ENCODE data around the gene GPR155. TPM values are rescaled to one million over a fixed set of nuclear protein-coding genes. Genes with fewer than 3 reads are reported as not detected.
"Not testable (repeated sequence)": the region's sequence is repeated elsewhere in the genome, so short reads cannot be mapped to it uniquely, and the experiment has no call there.

GPR155 gene
- total RNA-seq, 1 donor from 2014 or later = 11.0 TPM

DNA sequence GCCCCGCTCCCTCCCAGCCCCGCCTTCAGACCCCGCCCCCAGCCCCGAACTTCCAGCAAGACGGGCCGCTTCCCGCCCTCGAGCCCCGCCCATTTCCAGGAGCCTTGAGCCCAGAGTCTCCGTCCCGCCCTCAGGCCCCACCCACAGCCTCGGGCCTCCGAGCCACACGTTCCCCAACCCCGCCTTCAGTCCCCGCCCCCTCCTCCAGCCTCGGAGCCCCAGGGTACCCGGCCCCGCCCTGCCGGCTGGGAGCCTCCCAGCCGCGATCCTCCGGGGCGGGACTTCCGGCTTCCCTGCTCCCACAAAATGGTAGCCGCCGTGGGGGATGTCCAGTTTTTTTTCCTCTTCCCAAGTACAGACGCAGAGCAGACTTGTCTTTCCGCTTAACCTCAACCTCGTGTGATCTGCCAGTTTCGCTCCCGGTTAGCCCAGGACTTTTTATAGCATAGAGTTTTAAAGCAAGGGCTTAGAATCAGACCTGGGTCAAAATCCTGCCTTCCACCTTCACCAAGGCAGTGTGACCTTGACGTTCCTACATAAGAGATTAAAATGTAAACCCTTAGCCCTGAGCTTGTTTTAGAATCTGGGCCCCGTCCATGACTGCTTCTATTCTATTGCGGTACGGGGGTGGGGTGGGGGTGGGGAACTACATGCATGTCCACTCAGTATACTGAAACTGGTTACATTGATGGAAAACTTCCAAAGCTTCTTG is 435 bp upstream of the GPR155 start:
- Histone ChIP-seq H2AFZ (ENCODE audit: low read depth, low read length) (peak overlapping the region; percentile 99), H3K79me2 (ENCODE audit: insufficient read depth, low read length) (no peaks in the 10 kb centered on the region), H3K9me3 (ENCODE audit: insufficient read depth, low read depth, low read length) (no peaks in the 10 kb centered on the region), H3K4me1 (ENCODE audit: insufficient read depth, low read length) (peaks cover 3% of the 10 kb centered on the region), H3K9ac (ENCODE audit: low read length) (peak overlapping the region; percentile 77), H4K20me1 (ENCODE audit: insufficient read depth, low read length) (no peaks in the 10 kb centered on the region), H3K4me2 (ENCODE audit: low read length) (peak overlapping the region; percentile 99), H3K36me3 (ENCODE audit: insufficient read depth, low read length) (no peaks in the 10 kb centered on the region), H3K27me3 (ENCODE audit: insufficient read depth, low read length) (no peaks in the 10 kb centered on the region), H3K27ac (ENCODE audit: low read depth, low read length) (peak overlapping the region; percentile 85), H3K4me3 (ENCODE audit: insufficient read depth, low read depth, low read length) (peak overlapping the region; percentile 91)
- H3K36me3 Mint-ChIP-seq (ENCODE audit: low read depth, unreplicated experiment) = no peaks in the 10 kb centered on the region
- DNase-seq (ENCODE audit: low read depth) (peak; percentile 91), FAIRE-seq (no peak)
- peak overlapping the region; percentile 87 for H3K27ac Mint-ChIP-seq (ENCODE audit: unreplicated experiment)
- H3K4me1 Mint-ChIP-seq (ENCODE audit: low read depth, unreplicated experiment) = peaks cover 10% of the 10 kb centered on the region
- no peak for TF ChIP-seq EZH2 (IDR thresholded peaks at IDR 0.05; ENCODE audit: insufficient read depth, low read length)
- TF ChIP-seq, protein P1, sequence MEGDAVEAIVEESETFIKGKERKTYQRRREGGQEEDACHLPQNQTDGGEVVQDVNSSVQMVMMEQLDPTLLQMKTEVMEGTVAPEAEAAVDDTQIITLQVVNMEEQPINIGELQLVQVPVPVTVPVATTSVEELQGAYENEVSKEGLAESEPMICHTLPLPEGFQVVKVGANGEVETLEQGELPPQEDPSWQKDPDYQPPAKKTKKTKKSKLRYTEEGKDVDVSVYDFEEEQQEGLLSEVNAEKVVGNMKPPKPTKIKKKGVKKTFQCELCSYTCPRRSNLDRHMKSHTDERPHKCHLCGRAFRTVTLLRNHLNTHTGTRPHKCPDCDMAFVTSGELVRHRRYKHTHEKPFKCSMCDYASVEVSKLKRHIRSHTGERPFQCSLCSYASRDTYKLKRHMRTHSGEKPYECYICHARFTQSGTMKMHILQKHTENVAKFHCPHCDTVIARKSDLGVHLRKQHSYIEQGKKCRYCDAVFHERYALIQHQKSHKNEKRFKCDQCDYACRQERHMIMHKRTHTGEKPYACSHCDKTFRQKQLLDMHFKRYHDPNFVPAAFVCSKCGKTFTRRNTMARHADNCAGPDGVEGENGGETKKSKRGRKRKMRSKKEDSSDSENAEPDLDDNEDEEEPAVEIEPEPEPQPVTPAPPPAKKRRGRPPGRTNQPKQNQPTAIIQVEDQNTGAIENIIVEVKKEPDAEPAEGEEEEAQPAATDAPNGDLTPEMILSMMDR (IDR thresholded peaks at IDR 0.05; ENCODE audit: insufficient read depth, low read depth, low read length) = no peak
- H3K27me3 Mint-ChIP-seq (ENCODE audit: low read depth, unreplicated experiment) = no peaks in the 10 kb centered on the region
- peak overlapping the region; percentile 87 for H3K4me3 Mint-ChIP-seq (ENCODE audit: unreplicated experiment)
- no peaks in the 10 kb centered on the region for H3K9me3 Mint-ChIP-seq (ENCODE audit: unreplicated experiment)

DNA sequence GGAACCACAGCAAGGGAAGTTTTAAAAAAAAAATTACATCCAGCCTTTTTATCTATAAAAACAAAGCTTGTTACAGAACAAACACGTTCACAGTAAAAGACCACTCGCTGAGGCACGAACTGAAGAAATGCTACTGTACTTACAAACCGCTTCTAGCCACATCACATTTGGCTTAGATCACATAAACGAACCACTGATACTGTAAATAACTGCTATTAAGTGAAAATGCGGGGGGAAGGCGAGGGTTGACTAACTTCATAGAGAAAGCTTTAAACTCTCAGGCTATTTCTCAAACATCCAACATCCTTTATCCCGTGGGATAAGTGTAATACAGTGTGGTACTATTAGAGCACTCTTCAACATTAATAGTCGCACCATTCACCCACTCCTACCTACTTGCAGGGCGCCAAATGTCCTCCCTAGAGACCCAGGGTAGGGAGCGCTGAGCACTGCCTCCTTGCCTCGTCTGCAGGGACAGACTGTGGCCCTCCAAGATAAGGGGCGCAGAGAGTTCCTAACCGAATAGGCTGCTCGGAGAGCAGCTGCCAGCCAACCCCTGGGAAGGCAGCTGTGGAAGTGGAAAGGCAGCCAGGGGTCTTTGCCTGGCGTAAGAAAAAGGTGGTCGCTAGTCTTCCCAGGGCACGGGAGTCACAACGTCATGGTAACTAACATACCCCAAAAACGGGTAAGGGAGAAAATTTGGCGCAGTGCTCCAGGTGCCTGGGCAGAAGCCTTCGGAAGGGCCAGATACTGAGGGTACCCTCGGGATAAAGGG is 854 bp downstream of the GPR155 start:
- H3K79me2 ChIP-seq (ENCODE audit: insufficient read depth, low read length) = no peaks in the 10 kb centered on the region
- H3K9ac ChIP-seq (ENCODE audit: low read length) = peak overlapping the region; percentile 84
- H3K4me2 ChIP-seq (ENCODE audit: low read length) = peak overlapping the region; percentile 99
- H3K36me3 Mint-ChIP-seq (ENCODE audit: low read depth, unreplicated experiment) = peaks cover 2% of the 10 kb centered on the region
- FAIRE-seq = peak; percentile 17
- peak overlapping the region; percentile 99 for H2AFZ ChIP-seq (ENCODE audit: low read depth, low read length)
- peaks cover 3% of the 10 kb centered on the region for H3K4me1 ChIP-seq (ENCODE audit: insufficient read depth, low read length)
- peak overlapping the region; percentile 79 for H3K27ac Mint-ChIP-seq (ENCODE audit: unreplicated experiment)
- no peak overlapping the region for H3K27ac ChIP-seq (ENCODE audit: low read depth, low read length)
- H3K4me1 Mint-ChIP-seq (ENCODE audit: low read depth, unreplicated experiment) = peaks cover 10% of the 10 kb centered on the region
- H3K27me3 Mint-ChIP-seq (ENCODE audit: low read depth, unreplicated experiment) = no peaks in the 10 kb centered on the region
- H4K20me1 ChIP-seq (ENCODE audit: insufficient read depth, low read length) = no peaks in the 10 kb centered on the region
- no peak for TF ChIP-seq EZH2 (IDR thresholded peaks at IDR 0.05; ENCODE audit: insufficient read depth, low read length)
- TF ChIP-seq, protein P1 (IDR thresholded peaks at IDR 0.05; ENCODE audit: insufficient read depth, low read depth, low read length) = no peak
- H3K36me3 ChIP-seq (ENCODE audit: insufficient read depth, low read length) = peaks cover 4% of the 10 kb centered on the region
- H3K9me3 Mint-ChIP-seq (ENCODE audit: unreplicated experiment) = no peaks in the 10 kb centered on the region
- peak overlapping the region; percentile 90 for H3K4me3 ChIP-seq (ENCODE audit: insufficient read depth, low read depth, low read length)
- H3K27me3 ChIP-seq (ENCODE audit: insufficient read depth, low read length) = no peaks in the 10 kb centered on the region
- peak overlapping the region; percentile 91 for H3K4me3 Mint-ChIP-seq (ENCODE audit: unreplicated experiment)
- peak; percentile 12 for DNase-seq (ENCODE audit: low read depth)
- H3K9me3 ChIP-seq (ENCODE audit: insufficient read depth, low read depth, low read length) = no peaks in the 10 kb centered on the region

DNA sequence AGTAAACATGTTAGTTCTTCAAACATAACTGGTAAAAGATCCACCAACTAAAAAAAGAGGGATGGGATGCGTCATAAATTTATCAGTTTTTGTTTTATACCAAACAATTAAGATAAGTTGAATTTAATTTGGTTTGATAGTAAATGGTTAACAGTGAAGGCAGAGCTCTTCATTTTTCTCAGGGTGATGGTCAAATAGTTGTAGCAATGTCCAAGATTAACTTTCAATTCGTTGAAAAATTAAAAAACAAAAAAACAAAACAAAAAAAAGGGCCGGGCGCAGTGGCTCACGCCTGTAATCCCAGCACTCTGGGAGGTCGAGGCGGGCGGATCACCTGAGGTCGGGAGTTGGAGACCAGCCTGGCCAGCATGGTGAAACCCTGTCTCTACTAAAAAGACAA is 1.8 kb downstream of the GPR155 start:
- H4K20me1 ChIP-seq (ENCODE audit: insufficient read depth, low read length); H3K36me3 Mint-ChIP-seq (ENCODE audit: low read depth, unreplicated experiment); DNase-seq (ENCODE audit: low read depth); H3K27me3 ChIP-seq (ENCODE audit: insufficient read depth, low read length); H3K4me3 ChIP-seq (ENCODE audit: insufficient read depth, low read depth, low read length); FAIRE-seq; H3K79me2 ChIP-seq (ENCODE audit: insufficient read depth, low read length); H2AFZ ChIP-seq (ENCODE audit: low read depth, low read length); H3K27ac ChIP-seq (ENCODE audit: low read depth, low read length); H3K9me3 Mint-ChIP-seq (ENCODE audit: unreplicated experiment); H3K27me3 Mint-ChIP-seq (ENCODE audit: low read depth, unreplicated experiment); H3K9ac ChIP-seq (ENCODE audit: low read length); H3K4me1 ChIP-seq (ENCODE audit: insufficient read depth, low read length); H3K4me3 Mint-ChIP-seq (ENCODE audit: unreplicated experiment); H3K4me2 ChIP-seq (ENCODE audit: low read length); H3K4me1 Mint-ChIP-seq (ENCODE audit: low read depth, unreplicated experiment); H3K9me3 ChIP-seq (ENCODE audit: insufficient read depth, low read depth, low read length); H3K27ac Mint-ChIP-seq (ENCODE audit: unreplicated experiment); H3K36me3 ChIP-seq (ENCODE audit: insufficient read depth, low read length): not testable (repeated sequence)

Data from astrocyte (in vitro differentiated cells and primary cell).